H1 (cell line): ENCODE measurements around the gene NOD2. TPM values are rescaled to one million over a fixed set of nuclear protein-coding genes. Genes with fewer than 3 reads are reported as not detected.

Experiments used
- ASH2L ChIP-seq: fragments of 200-600, 300-600 bp; sonication (generic); IDR thresholded peaks from one replicate; pipeline ENCODE4 v1.7.1; 2017; ENCODE audit warnings: low read length
- CEBPB ChIP-seq: IDR thresholded peaks from 2 replicates; pipeline ENCODE4 v1.6.1; 2012; ENCODE audit warnings: low read depth, low read length
- CHD2 ChIP-seq: IDR thresholded peaks from 2 replicates; pipeline ENCODE4 v1.6.1; 2012; ENCODE audit warnings: low read length, improper control_type of control experiment
- CTCF ChIP-seq, 3 experiments: IDR thresholded peaks; 1 replicate in 2 of 3; 2 replicates in 1 of 3; pipeline versions ENCODE4 v1.5.1 to v1.6.1; 2011; ENCODE audit warnings: low read length in 3 of 3, mild to moderate bottlenecking in 3 of 3, inconsistent platforms in 2 of 3, low read depth in 1 of 3, moderate library complexity in 1 of 3; ENCODE audit not compliant: insufficient read depth in 1 of 3; ENCODE audit errors: control extremely low read depth in 1 of 3
- EP300 ChIP-seq, 2 experiments: IDR thresholded peaks; 1 replicate in 1 of 2; 2 replicates in 1 of 2; pipeline ENCODE4 v1.6.1; 2011 to 2012; ENCODE audit warnings: low read depth in 2 of 2, low read length in 2 of 2, mild to moderate bottlenecking in 2 of 2, borderline replicate concordance in 1 of 2, inconsistent platforms in 1 of 2, moderate library complexity in 1 of 2
- EZH2 ChIP-seq: fragments of 200-600 bp; sonication (generic); IDR thresholded peaks from 2 replicates; pipeline ENCODE4 v1.7.1; 2012; ENCODE audit warnings: low read depth, mild to moderate bottlenecking, moderate library complexity, low read length, inconsistent platforms; ENCODE audit not compliant: severe bottlenecking
- GABPA ChIP-seq: IDR thresholded peaks from 2 replicates; pipeline ENCODE4 v1.6.1; 2011; ENCODE audit warnings: mild to moderate bottlenecking, low read length, moderate library complexity, borderline replicate concordance; ENCODE audit not compliant: insufficient read depth
- HDAC2 ChIP-seq, 2 experiments: fragments of 300-600 bp in 1 of 2; sonication (generic) in 1 of 2; IDR thresholded peaks; 2 replicates each; pipeline ENCODE4 v1.6.1; 2011 to 2012; ENCODE audit warnings: low read depth in 2 of 2, low read length in 2 of 2, mild to moderate bottlenecking in 2 of 2, moderate library complexity in 2 of 2, borderline replicate concordance in 1 of 2, inconsistent platforms in 1 of 2
- JUN ChIP-seq: IDR thresholded peaks from 2 replicates; pipeline ENCODE4 v1.6.1; 2011; ENCODE audit warnings: low read depth, mild to moderate bottlenecking, improper control_type of control experiment, low read length
- KDM1A ChIP-seq: fragments of 200-600, 300-600 bp; sonication (generic); IDR thresholded peaks from 2 replicates; pipeline ENCODE4 v1.7.1; 2016; ENCODE audit warnings: mild to moderate bottlenecking, low read length, borderline replicate concordance
- NRF1 ChIP-seq: IDR thresholded peaks from 2 replicates; pipeline ENCODE4 v1.6.1; 2011; ENCODE audit warnings: mild to moderate bottlenecking, low read depth, low read length, improper control_type of control experiment
- POLR2AphosphoS5 ChIP-seq: IDR thresholded peaks from 2 replicates; pipeline ENCODE4 v1.6.1; 2011; ENCODE audit warnings: low read depth, low read length
- RFX5 ChIP-seq: IDR thresholded peaks from 2 replicates; pipeline ENCODE4 v1.6.1; 2011; ENCODE audit warnings: low read depth, low read length, improper control_type of control experiment, borderline replicate concordance
- RNF2 ChIP-seq: fragments of 200-900, 300-1000 bp; sonication (generic); IDR thresholded peaks from 2 replicates; pipeline ENCODE4 v1.7.1; 2016; ENCODE audit warnings: borderline replicate concordance, low read depth, mild to moderate bottlenecking, antibody characterized with exemption, low read length; ENCODE audit not compliant: poor library complexity, severe bottlenecking; ENCODE audit errors: missing control alignments
- SIN3A ChIP-seq, 2 experiments: IDR thresholded peaks in 1 of 2; conservative IDR thresholded peaks in 1 of 2; 2 replicates each; pipeline ENCODE4 v1.6.1; 2011 to 2012; ENCODE audit warnings: low read length in 2 of 2, improper control_type of control experiment in 1 of 2, low read depth in 1 of 2, mild to moderate bottlenecking in 1 of 2
- SP1 ChIP-seq: IDR thresholded peaks from 2 replicates; pipeline ENCODE4 v1.6.1; 2011; ENCODE audit warnings: low read depth, low read length
- SP2 ChIP-seq: IDR thresholded peaks from 2 replicates; pipeline ENCODE4 v1.6.1; 2012; ENCODE audit warnings: mild to moderate bottlenecking, low read length, inconsistent platforms
- SP4 ChIP-seq: IDR thresholded peaks from 2 replicates; pipeline ENCODE4 v1.6.1; 2012; ENCODE audit warnings: low read length, inconsistent platforms
- SRF ChIP-seq: IDR thresholded peaks from 2 replicates; pipeline ENCODE4 v1.6.1; 2011; ENCODE audit warnings: mild to moderate bottlenecking, low read depth, low read length, moderate library complexity
- TAF1 ChIP-seq: IDR thresholded peaks from 2 replicates; pipeline ENCODE4 v1.6.1; 2011; ENCODE audit warnings: mild to moderate bottlenecking, low read depth, low read length
- YY1 ChIP-seq: IDR thresholded peaks from 2 replicates; pipeline ENCODE4 v1.6.1; 2011; ENCODE audit warnings: low read depth, mild to moderate bottlenecking, low read length
- polyA plus RNA-seq, 7 experiments: library from polyadenylated mRNA; depleted of rRNA in 3 of 7; stranded (reverse) in 5 of 7; unstranded in 2 of 7; fragments of >200 nt in 5 of 7; fragments of 200-250 nt in 2 of 7; gene quantifications; 1 replicate in 5 of 7; 2 replicates in 1 of 7; 4 replicates in 1 of 7; pipeline versions ENCODE4 v1.2.1 to v1.2.3, GENCODE V29; 2011 to 2013; ENCODE audit warnings: missing spikeins in 2 of 7, mixed read lengths in 2 of 7
- total RNA-seq: library from RNA; stranded (reverse); fragmentation: NEBNext Ultra II Directional; extraction: Animal tissue kit (Norgen Biotek cat#: 25700); gene quantifications from 2 replicates; pipeline ENCODE4 v1.2.1, GENCODE V29; 2021

Gene NOD2
- total and polyA plus RNA-seq, 2 of the 8 experiments (the other 6 are each of a cell fraction or from before 2014, with no cell fraction given): 0.37 to 0.42 TPM

GRCh38 chr16:50741781-50742575 is 48.6 kb downstream of the NOD2 start, which contains the start of gene CYLD (continued):
- TF ChIP-seq CEBPB (no peak), RNF2 (no peak), POLR2AphosphoS5 (no peak), ASH2L (no peak), JUN (no peak), SP1 (peak; percentile 91), CHD2 (peak; percentile 72), SRF (no peak), KDM1A (peak; percentile 86), SIN3A (conservative IDR thresholded peaks at IDR 0.05 in 1 of 2, IDR thresholded peaks at IDR 0.05 in 1 of 2; ENCODE audit: low read depth in 1 of 2, low read length in 2 of 2) (0 out of 4 replicates have a peak, but pooled peaks of 1 of the 2 experiments have one; percentile 48), EZH2 (no peak), SP4 (no peak), EP300 (IDR thresholded peaks at IDR 0.05; ENCODE audit: borderline replicate concordance in 1 of 2, low read depth in 2 of 2, low read length in 2 of 2) (no peak; a peak in 1 of 3 replicates), CTCF (IDR thresholded peaks at IDR 0.05; ENCODE audit: control extremely low read depth in 1 of 3, insufficient read depth in 1 of 3, low read depth in 1 of 3, low read length in 3 of 3) (no peak), TAF1 (no peak), YY1 (peak; percentile 90), HDAC2 (IDR thresholded peaks at IDR 0.05; ENCODE audit: borderline replicate concordance in 1 of 2, low read depth in 2 of 2, low read length in 2 of 2) (0 out of 4 replicates have a peak, but pooled peaks of 1 of the 2 experiments have one; percentile 54), SP2 (peak; percentile 45; the same call in 1 of the 2 replicates), NRF1 (no peak), RFX5 (no peak), GABPA (no peak)
